ENCODE results near the gene UTS2. TPM values are rescaled to one million over a fixed set of nuclear protein-coding genes. Genes with fewer than 3 reads are reported as not detected.

UTS2 gene
- total and polyA plus RNA-seq, 4 donors: 3.6 to 33.9 (median 16.1) TPM

DNA sequence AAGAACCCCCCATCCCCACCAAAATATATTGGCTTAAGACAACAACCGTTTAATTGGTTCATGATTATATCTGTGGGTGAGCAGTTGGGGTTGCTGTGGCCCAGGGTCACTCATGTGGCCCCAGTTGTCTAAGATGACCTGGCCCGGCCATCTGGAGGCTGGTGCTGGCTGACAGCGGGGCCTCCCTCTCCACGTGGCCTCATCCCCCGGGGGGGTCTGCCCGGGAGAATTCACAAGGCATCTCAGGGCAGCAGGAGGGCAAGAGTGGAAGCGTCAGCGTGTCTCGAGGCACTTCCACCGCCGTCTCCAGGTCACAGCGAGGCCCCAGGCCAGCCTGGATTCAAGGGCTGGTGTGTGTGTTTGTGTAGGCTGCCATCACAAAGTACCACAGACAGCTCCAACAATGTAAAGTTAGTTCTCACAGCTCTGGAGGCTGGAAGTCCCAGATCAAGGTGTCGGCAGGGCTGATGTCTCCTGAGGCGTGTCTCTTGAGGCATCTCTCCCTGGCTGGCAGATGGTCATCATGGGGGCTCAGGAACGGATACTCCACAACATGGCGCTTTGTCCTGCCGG lies 11.0 kb upstream of the UTS2 start:
- no peak for DNase-seq (ENCODE audit: low read depth in 4 of 6, low spot score in 6 of 6)
- no peaks in the 10 kb centered on the region for H3K27me3 ChIP-seq (ENCODE audit: control insufficient read depth, insufficient read depth, low read length)
- H3K27ac ChIP-seq (ENCODE audit: low read depth, low read length): no peak overlapping the region
- 66% methylated on average over 16 of the region's 17 CpGs for whole genome bisulfite sequencing (ENCODE audit: insufficient coverage)
- H3K9me3 ChIP-seq (ENCODE audit: control insufficient read depth, insufficient read depth, low read length): no peaks in the 10 kb centered on the region
- H3K36me3 ChIP-seq (ENCODE audit: control insufficient read depth, insufficient read depth, low read length): no peaks in the 10 kb centered on the region
- no peaks in the 10 kb centered on the region for H3K4me1 ChIP-seq (ENCODE audit: control insufficient read depth, insufficient read depth, low read length)
- H3K4me3 ChIP-seq (ENCODE audit: low read depth, low read length): no peak overlapping the region

DNA sequence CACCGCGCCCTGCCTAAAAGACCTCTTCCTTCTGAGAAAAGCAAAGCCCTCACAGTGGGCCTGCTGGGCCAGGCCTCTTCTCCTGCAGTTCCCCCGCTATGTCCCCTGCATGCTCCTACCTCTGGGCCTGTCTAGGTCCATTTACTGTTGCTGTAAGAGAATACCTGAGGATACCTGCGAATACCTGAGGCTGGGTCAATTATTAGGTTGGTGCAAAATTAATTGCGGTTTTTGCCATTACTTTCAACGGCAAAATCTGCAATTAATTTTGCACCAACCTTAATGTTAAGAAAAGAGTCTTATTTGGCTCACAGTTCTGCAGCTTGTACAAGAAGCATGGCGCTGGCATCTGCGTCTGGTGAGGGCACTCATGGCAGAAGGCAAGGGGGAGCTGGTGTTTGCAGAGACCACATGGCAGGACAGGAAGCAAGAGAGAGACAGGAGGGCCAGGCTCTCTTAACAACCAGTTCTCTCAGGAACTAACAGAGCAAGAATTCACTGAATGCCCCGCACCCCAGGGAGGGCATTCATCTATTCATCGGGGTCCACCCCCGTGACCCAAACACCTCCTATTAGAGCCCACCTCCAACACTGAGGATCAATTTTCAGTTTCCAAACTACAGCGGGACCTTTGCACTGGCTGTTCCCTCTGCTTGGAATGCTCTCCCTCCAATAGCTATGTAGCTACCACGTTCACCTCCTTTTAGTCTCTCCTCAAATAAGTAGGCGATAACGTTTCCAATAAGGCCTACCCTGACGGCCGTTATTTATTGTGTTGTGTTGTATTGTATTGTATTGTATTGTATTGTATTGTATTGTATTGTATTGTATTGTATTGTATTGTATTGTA lies 9.6 kb upstream of the UTS2 start:
- no peaks in the 10 kb centered on the region for H3K27me3 ChIP-seq (ENCODE audit: control insufficient read depth, insufficient read depth, low read length)
- H3K4me1 ChIP-seq (ENCODE audit: control insufficient read depth, insufficient read depth, low read length): no peaks in the 10 kb centered on the region
- DNase-seq (ENCODE audit: low read depth in 4 of 6, low spot score in 6 of 6): no peak
- WGBS (ENCODE audit: insufficient coverage): 87% methylated on average over 7 of the region's 17 CpGs
- no peak overlapping the region for H3K27ac ChIP-seq (ENCODE audit: low read depth, low read length)
- no peaks in the 10 kb centered on the region for H3K9me3 ChIP-seq (ENCODE audit: control insufficient read depth, insufficient read depth, low read length)
- H3K36me3 ChIP-seq (ENCODE audit: control insufficient read depth, insufficient read depth, low read length): no peaks in the 10 kb centered on the region
- no peak overlapping the region for H3K4me3 ChIP-seq (ENCODE audit: low read depth, low read length)

DNA sequence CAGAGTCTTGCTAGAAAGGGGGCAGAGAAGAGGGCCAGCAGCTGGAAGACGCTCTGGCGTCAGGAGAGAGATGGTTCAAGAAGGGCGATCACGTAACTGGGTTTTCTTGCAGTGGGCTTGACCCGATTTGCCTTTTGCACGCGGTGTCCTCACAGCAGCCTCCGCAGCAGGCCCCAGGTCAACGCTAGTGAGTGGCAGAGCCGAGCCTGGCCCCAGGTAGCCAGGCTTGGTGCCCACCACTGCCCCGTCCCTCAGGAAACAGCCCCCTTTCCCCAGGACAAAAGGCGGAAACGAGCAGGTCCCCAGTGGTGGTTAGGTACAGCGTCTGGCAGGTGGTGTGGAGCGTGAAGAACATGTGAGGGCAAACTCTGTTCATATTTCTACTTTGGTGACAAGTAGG lies 8.6 kb upstream of the UTS2 start:
- Histone ChIP-seq H3K4me1 (ENCODE audit: control insufficient read depth, insufficient read depth, low read length) (no peaks in the 10 kb centered on the region), H3K4me3 (ENCODE audit: low read depth, low read length) (no peak overlapping the region), H3K27me3 (ENCODE audit: control insufficient read depth, insufficient read depth, low read length) (no peaks in the 10 kb centered on the region), H3K36me3 (ENCODE audit: control insufficient read depth, insufficient read depth, low read length) (no peaks in the 10 kb centered on the region), H3K27ac (ENCODE audit: low read depth, low read length) (no peak overlapping the region), H3K9me3 (ENCODE audit: control insufficient read depth, insufficient read depth, low read length) (no peaks in the 10 kb centered on the region)
- 91% methylated on average over 15 of the region's 15 CpGs for WGBS (ENCODE audit: insufficient coverage)
- DNase-seq (ENCODE audit: low read depth in 4 of 6, low spot score in 6 of 6): no peak

DNA sequence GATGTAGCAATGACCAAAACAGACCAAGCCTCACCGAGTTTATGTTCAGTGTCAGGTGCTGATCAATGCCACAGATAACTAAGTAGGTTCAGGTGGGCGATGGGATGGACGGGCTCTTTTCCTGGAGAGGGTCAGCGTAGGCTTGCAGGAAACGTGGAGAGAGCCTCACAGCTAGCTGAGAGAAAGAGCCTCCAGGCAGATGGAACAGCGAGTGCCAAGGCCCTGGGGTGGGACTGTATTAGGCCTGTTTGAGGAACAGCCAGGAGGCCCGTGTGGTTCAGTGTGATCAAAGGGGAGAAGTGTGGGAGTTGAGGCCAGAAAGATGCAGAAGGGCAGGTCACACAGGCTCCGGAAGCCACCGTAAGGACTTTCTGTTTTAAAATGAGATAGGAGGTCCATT lies 7.3 kb upstream of the UTS2 start:
- H3K27ac ChIP-seq (ENCODE audit: low read depth, low read length): no peak overlapping the region
- H3K4me1 ChIP-seq (ENCODE audit: control insufficient read depth, insufficient read depth, low read length): no peaks in the 10 kb centered on the region
- 90% methylated on average over 7 of the region's 9 CpGs for WGBS (ENCODE audit: insufficient coverage)
- no peaks in the 10 kb centered on the region for H3K36me3 ChIP-seq (ENCODE audit: control insufficient read depth, insufficient read depth, low read length)
- no peak overlapping the region for H3K4me3 ChIP-seq (ENCODE audit: low read depth, low read length)
- H3K27me3 ChIP-seq (ENCODE audit: control insufficient read depth, insufficient read depth, low read length): no peaks in the 10 kb centered on the region
- no peak for DNase-seq (ENCODE audit: low read depth in 4 of 6, low spot score in 6 of 6)
- no peaks in the 10 kb centered on the region for H3K9me3 ChIP-seq (ENCODE audit: control insufficient read depth, insufficient read depth, low read length)

DNA sequence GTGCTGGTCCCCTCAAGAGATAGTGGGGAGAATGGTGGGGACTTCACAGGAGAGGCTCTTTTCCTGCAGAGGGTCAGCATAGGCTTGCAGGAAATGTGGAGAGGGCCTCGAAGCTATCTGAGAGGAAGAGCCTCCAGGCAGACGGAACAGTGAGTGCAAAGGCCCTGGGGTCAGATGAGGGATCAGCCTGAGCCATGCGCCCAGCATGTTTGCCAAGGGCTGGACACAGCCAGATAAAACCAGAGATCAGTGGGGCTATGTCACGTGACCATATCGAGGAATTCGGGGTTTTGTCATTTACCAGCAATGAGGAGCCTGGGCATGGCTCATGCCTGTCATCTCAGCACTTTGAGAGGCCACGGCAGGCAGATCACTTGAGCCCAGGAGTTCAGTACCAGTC lies 6.5 kb upstream of the UTS2 start:
- H3K4me3 ChIP-seq (ENCODE audit: low read depth, low read length): no peak overlapping the region
- no peaks in the 10 kb centered on the region for H3K4me1 ChIP-seq (ENCODE audit: control insufficient read depth, insufficient read depth, low read length)
- H3K36me3 ChIP-seq (ENCODE audit: control insufficient read depth, insufficient read depth, low read length): no peaks in the 10 kb centered on the region
- H3K27me3 ChIP-seq (ENCODE audit: control insufficient read depth, insufficient read depth, low read length): no peaks in the 10 kb centered on the region
- no peak overlapping the region for H3K27ac ChIP-seq (ENCODE audit: low read depth, low read length)
- 88% methylated on average over 7 of the region's 7 CpGs for WGBS (ENCODE audit: insufficient coverage)
- DNase-seq (ENCODE audit: low read depth in 4 of 6, low spot score in 6 of 6): no peak
- H3K9me3 ChIP-seq (ENCODE audit: control insufficient read depth, insufficient read depth, low read length): no peaks in the 10 kb centered on the region

DNA sequence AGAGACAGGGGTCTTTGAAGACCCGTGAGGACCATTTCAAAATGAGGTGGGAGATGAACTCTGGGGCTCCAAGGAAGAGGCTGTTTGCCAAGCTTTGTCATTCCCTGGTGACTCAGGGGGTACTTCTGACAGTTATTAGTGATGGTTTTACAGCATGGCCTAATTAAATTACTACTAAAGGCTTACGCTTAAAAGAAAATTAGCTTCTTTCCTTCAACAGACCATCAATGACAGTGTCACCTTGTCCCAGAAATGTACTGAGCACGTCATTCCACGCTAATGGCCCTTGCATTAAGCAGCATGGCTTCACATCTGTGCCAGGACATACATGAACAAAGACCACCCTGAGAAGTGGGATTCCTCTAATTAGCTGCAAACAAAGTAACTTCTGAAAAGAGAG lies 5.1 kb upstream of the UTS2 start:
- no peaks in the 10 kb centered on the region for H3K9me3 ChIP-seq (ENCODE audit: control insufficient read depth, insufficient read depth, low read length)
- H3K27me3 ChIP-seq (ENCODE audit: control insufficient read depth, insufficient read depth, low read length): no peaks in the 10 kb centered on the region
- WGBS (ENCODE audit: insufficient coverage): 32% methylated on average over 4 of the region's 4 CpGs
- no peaks in the 10 kb centered on the region for H3K36me3 ChIP-seq (ENCODE audit: control insufficient read depth, insufficient read depth, low read length)
- no peak overlapping the region for H3K4me3 ChIP-seq (ENCODE audit: low read depth, low read length)
- DNase-seq (ENCODE audit: low read depth in 4 of 6, low spot score in 6 of 6): peak in 1 of 6 donors; percentile 54
- no peaks in the 10 kb centered on the region for H3K4me1 ChIP-seq (ENCODE audit: control insufficient read depth, insufficient read depth, low read length)
- H3K27ac ChIP-seq (ENCODE audit: low read depth, low read length): no peak overlapping the region

DNA sequence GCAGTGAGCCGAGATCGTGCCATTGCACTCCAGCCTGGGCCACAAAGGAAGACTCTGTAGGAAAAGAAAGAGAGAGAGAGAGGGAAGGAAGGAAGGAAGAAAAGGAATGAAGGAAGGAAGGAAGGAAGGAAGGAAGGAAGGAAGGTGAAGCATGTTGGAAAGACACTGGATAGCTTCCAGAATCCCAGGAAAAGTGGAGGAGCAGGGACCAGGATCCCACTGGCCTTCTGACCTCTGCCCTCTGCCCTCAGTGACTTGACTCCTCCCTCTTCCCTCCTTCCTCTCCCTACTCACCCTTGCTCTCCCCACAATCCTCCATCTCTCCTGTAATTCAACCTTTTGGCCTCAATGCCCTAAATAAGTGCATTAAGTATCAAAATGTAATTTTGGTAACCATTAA lies 4.1 kb upstream of the UTS2 start:
- no peak for DNase-seq (ENCODE audit: low read depth in 4 of 6, low spot score in 6 of 6)
- 72% methylated on average over 2 of the region's 2 CpGs for WGBS (ENCODE audit: insufficient coverage)
- H3K4me1 ChIP-seq (ENCODE audit: control insufficient read depth, insufficient read depth, low read length): no peaks in the 10 kb centered on the region
- no peaks in the 10 kb centered on the region for H3K36me3 ChIP-seq (ENCODE audit: control insufficient read depth, insufficient read depth, low read length)
- no peak overlapping the region for H3K4me3 ChIP-seq (ENCODE audit: low read depth, low read length)
- H3K27ac ChIP-seq (ENCODE audit: low read depth, low read length): no peak overlapping the region
- no peaks in the 10 kb centered on the region for H3K9me3 ChIP-seq (ENCODE audit: control insufficient read depth, insufficient read depth, low read length)
- no peaks in the 10 kb centered on the region for H3K27me3 ChIP-seq (ENCODE audit: control insufficient read depth, insufficient read depth, low read length)

DNA sequence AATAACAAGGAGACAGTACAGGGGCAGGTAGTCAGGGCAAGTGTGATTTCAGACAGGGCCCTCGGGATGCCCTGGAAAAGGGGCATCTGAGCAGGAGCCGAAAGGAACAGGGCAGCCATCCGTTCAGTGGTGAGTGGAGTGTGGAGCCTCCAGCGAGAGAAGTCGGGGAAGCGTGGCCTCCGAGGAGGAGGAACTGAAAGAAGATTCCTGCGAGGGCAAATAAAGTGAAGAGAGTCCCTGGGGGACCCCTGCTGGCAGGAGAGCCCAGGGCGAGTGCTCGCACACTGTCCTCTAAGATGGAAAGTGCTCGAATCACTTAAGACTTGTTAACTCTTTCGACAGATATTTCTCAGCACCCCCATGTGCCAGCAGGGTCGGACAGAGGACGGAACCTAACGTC lies 3.5 kb upstream of the UTS2 start:
- Histone ChIP-seq H3K27ac (ENCODE audit: low read depth, low read length) (no peak overlapping the region), H3K4me1 (ENCODE audit: control insufficient read depth, insufficient read depth, low read length) (no peaks in the 10 kb centered on the region), H3K27me3 (ENCODE audit: control insufficient read depth, insufficient read depth, low read length) (no peaks in the 10 kb centered on the region), H3K9me3 (ENCODE audit: control insufficient read depth, insufficient read depth, low read length) (no peaks in the 10 kb centered on the region), H3K4me3 (ENCODE audit: low read depth, low read length) (no peak overlapping the region), H3K36me3 (ENCODE audit: control insufficient read depth, insufficient read depth, low read length) (no peaks in the 10 kb centered on the region)
- no peak for DNase-seq (ENCODE audit: low read depth in 4 of 6, low spot score in 6 of 6)
- WGBS (ENCODE audit: insufficient coverage): 53% methylated on average over 15 of the region's 15 CpGs

DNA sequence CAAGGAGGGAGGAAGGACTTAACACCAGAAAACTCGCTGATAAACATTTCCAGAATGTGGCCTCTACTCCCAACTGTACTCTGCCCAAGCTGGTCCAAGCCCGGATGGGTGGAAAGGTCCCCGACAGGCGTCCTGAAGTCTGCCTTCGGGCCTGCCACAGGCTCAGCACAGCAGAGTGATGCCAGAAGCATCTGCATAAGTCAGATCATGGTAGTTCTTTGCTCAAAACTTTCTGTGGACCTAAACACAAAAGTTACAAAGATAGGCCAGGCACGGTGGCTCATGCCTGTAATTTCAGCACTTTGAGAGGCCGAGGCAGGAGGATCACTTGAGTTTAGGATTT lies 790 bp upstream of the UTS2 start:
- H3K27me3 ChIP-seq (ENCODE audit: control insufficient read depth, insufficient read depth, low read length): no peaks in the 10 kb centered on the region
- 91% methylated on average over 7 of the region's 7 CpGs for WGBS (ENCODE audit: insufficient coverage)

DNA sequence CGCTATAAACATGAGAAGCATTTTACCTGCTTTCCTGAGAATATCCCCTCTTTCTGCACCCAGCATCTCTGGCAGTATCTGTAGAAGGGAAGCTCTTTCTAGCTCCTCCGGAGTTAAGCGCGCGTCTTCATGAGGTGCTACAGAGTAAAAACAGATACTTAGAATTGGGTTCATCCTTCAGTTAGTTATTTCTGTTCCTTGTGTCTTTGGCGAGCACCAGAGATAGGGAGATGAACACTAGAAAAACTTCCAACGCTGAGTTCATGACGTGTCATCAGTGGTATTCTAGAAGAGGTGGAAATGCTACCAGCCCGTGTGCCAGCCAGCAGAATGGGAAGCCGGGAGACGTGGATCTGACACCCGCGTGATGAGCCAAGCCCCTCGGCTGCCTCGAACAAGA lies 2.1 kb downstream of the UTS2 start:
- DNase-seq (ENCODE audit: low read depth in 4 of 6, low spot score in 6 of 6): no peak
- Histone ChIP-seq H3K4me3 (ENCODE audit: low read depth, low read length) (no peak overlapping the region), H3K36me3 (ENCODE audit: control insufficient read depth, insufficient read depth, low read length) (no peaks in the 10 kb centered on the region), H3K4me1 (ENCODE audit: control insufficient read depth, insufficient read depth, low read length) (no peaks in the 10 kb centered on the region), H3K27ac (ENCODE audit: low read depth, low read length) (no peak overlapping the region), H3K9me3 (ENCODE audit: control insufficient read depth, insufficient read depth, low read length) (no peaks in the 10 kb centered on the region), H3K27me3 (ENCODE audit: control insufficient read depth, insufficient read depth, low read length) (no peaks in the 10 kb centered on the region)
- WGBS (ENCODE audit: insufficient coverage): 90% methylated on average over 10 of the region's 15 CpGs

More for the DNA sequence above, 790 bp upstream of the UTS2 start:
- Histone ChIP-seq H3K4me3 (ENCODE audit: low read depth, low read length) (no peak overlapping the region), H3K9me3 (ENCODE audit: control insufficient read depth, insufficient read depth, low read length) (no peaks in the 10 kb centered on the region), H3K27ac (ENCODE audit: low read depth, low read length) (no peak overlapping the region), H3K4me1 (ENCODE audit: control insufficient read depth, insufficient read depth, low read length) (no peaks in the 10 kb centered on the region), H3K36me3 (ENCODE audit: control insufficient read depth, insufficient read depth, low read length) (no peaks in the 10 kb centered on the region)
- DNase-seq (ENCODE audit: low read depth in 4 of 6, low spot score in 6 of 6): no peak

Measured in spinal cord (tissue), 10 donors.